ENCODE measurements around the gene GOLGA6L24. TPM values are rescaled to one million over a fixed set of nuclear protein-coding genes. Genes with fewer than 3 reads are reported as not detected.
"Not testable (repeated sequence)": the region's sequence is repeated elsewhere in the genome, so short reads cannot be mapped to it uniquely, and the experiment has no call there.

GOLGA6L24 gene
- total RNA-seq, 1 experiment from 2014 or later, result not detected

DNA sequence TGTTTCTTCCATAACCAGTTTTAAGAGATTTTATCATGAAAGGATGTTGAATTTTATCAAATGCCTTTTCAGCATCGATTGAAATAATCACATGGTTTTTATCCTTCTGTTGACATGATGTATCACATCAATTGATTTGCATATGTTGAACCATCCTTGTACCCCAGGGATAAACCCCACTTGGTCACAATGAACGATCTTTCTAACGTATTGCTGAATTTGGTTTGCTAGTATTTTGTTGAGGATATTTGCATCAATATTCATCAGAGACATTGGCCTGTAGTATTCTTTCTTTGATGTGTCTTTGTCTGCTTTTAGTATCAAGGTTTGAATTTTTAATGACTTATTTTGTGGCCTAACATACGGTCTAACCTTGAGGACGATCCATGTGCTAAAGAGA is 49.2 kb downstream of the GOLGA6L24 start:
- H3K36me3 ChIP-seq, result peaks cover 10% of the 10 kb centered on the region
- H3K27me3 ChIP-seq (replicated peaks); H3K9me3 ChIP-seq (replicated peaks); H3K27ac ChIP-seq; H3K4me3 ChIP-seq; DNase-seq (ENCODE audit: low read depth in 1 of 2, low spot score in 2 of 2); H3K4me1 ChIP-seq (replicated peaks): not testable (repeated sequence)

Other genes with a start within 250 kb of the GOLGA6L24 start
- 31.8 and 40.0 TPM in 2 replicates for gene HERC2, start 35.9 kb downstream of the GOLGA6L24 start, total RNA-seq (2014; rRNA removed; shearing (Covaris generic))
- 0.05 TPM in 1 of 2 replicates, not detected in the other for gene GOLGA8F, start 20.6 kb upstream of the GOLGA6L24 start, total RNA-seq (2014; rRNA removed; shearing (Covaris generic))
- 0.25 TPM in 1 of 2 replicates, not detected in the other for gene GOLGA8G, start 174.9 kb upstream of the GOLGA6L24 start, total RNA-seq (2014; rRNA removed; shearing (Covaris generic))
- gene GOLGA6L25, start 195.5 kb upstream of the GOLGA6L24 start, total RNA-seq (2014; rRNA removed; shearing (Covaris generic)), result not detected in 2 replicates